ENCODE measurements around the gene PDLIM3.

DNA sequence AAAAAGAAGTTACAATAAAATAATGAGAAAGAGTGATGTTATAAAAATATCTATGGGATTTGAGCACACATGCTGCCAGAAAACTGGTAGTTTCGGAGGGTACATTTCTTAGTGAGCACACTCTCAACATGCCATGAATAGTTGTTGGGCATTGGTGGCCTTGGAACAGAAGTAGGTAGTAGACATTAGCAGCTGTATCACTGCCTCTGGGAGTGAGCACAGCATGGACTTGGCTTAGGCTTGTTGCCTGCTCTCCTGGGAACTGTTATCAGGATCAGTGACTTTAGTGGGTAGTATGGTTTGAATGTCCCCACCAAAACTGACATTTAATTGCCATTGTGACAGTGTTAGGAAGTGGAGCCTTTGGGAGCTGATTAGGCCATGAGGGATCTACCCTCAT, 13.3 kb upstream of the PDLIM3 start:
- TF ChIP-seq, protein P1, sequence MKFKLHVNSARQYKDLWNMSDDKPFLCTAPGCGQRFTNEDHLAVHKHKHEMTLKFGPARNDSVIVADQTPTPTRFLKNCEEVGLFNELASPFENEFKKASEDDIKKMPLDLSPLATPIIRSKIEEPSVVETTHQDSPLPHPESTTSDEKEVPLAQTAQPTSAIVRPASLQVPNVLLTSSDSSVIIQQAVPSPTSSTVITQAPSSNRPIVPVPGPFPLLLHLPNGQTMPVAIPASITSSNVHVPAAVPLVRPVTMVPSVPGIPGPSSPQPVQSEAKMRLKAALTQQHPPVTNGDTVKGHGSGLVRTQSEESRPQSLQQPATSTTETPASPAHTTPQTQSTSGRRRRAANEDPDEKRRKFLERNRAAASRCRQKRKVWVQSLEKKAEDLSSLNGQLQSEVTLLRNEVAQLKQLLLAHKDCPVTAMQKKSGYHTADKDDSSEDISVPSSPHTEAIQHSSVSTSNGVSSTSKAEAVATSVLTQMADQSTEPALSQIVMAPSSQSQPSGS (CRISPR knock-in tag; IDR thresholded peaks at IDR 0.05; ENCODE audit: borderline replicate concordance, low read depth): no peak
- TF ChIP-seq, protein P2, sequence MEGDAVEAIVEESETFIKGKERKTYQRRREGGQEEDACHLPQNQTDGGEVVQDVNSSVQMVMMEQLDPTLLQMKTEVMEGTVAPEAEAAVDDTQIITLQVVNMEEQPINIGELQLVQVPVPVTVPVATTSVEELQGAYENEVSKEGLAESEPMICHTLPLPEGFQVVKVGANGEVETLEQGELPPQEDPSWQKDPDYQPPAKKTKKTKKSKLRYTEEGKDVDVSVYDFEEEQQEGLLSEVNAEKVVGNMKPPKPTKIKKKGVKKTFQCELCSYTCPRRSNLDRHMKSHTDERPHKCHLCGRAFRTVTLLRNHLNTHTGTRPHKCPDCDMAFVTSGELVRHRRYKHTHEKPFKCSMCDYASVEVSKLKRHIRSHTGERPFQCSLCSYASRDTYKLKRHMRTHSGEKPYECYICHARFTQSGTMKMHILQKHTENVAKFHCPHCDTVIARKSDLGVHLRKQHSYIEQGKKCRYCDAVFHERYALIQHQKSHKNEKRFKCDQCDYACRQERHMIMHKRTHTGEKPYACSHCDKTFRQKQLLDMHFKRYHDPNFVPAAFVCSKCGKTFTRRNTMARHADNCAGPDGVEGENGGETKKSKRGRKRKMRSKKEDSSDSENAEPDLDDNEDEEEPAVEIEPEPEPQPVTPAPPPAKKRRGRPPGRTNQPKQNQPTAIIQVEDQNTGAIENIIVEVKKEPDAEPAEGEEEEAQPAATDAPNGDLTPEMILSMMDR (IDR thresholded peaks at IDR 0.05): no peak
- TF ChIP-seq CREM (CRISPR knock-in tag; IDR thresholded peaks at IDR 0.05) (no peak), CREB1 (CRISPR knock-in tag; IDR thresholded peaks at IDR 0.05) (no peak), ZNF396 (CRISPR knock-in tag; IDR thresholded peaks at IDR 0.05; ENCODE audit: borderline replicate concordance) (no peak), FOXK1 (CRISPR knock-in tag; IDR thresholded peaks at IDR 0.05) (no peak), ETV6 (CRISPR knock-in tag; IDR thresholded peaks at IDR 0.05) (no peak), KAT7 (CRISPR knock-in tag; IDR thresholded peaks at IDR 0.05; ENCODE audit: borderline replicate concordance) (no peak), NR3C1 (CRISPR knock-in tag; conservative IDR thresholded peaks at IDR 0.05; ENCODE audit: low read depth) (no peak)
- TF ChIP-seq, protein P3, sequence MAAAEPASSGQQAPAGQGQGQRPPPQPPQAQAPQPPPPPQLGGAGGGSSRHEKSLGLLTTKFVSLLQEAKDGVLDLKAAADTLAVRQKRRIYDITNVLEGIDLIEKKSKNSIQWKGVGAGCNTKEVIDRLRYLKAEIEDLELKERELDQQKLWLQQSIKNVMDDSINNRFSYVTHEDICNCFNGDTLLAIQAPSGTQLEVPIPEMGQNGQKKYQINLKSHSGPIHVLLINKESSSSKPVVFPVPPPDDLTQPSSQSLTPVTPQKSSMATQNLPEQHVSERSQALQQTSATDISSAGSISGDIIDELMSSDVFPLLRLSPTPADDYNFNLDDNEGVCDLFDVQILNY (CRISPR knock-in tag; IDR thresholded peaks at IDR 0.05): no peak

All from WTC11 (cell line).